Stomach (tissue), 9 donors: ENCODE data around the gene SNX9. TPM values are rescaled to one million over a fixed set of nuclear protein-coding genes. Genes with fewer than 3 reads are reported as not detected.

Experiments
- DNase-seq, 2 donors: peaks; one replicate each; pipeline versions ENCODE4 v3.0.0 to v3.0.0-alpha.2; 2013 to 2019
- H3K27ac ChIP-seq, 5 donors: fragments of 200-600 bp in 4 of 5; sonication (generic) in 4 of 5; one replicate each; pipeline ENCODE4 v1.5.1; 2013 to 2019; ENCODE audit warnings: mild to moderate bottlenecking in 1 of 5, moderate library complexity in 1 of 5
- H3K27me3 ChIP-seq, 3 donors: fragments of 200-600 bp; sonication (generic); one replicate each; pipeline ENCODE4 v1.5.1; 2017 to 2019; ENCODE audit warnings: mixed run types in 1 of 3
- H3K36me3 ChIP-seq, 4 donors: fragments of 200-600 bp; sonication (generic); 1 replicate in 3 of 4; 2 replicates in 1 of 4; pipeline ENCODE4 v1.5.1; 2016 to 2019
- H3K4me1 ChIP-seq, 4 donors: fragments of 200-600 bp; sonication (generic); one replicate each; pipeline ENCODE4 v1.5.1; 2016 to 2019
- H3K4me3 ChIP-seq, 4 donors: fragments of 200-600 bp; sonication (generic) in 3 of 4; one replicate each; pipeline ENCODE4 v1.5.1; 2016 to 2019; ENCODE audit warnings: mild to moderate bottlenecking in 1 of 4
- H3K9me3 ChIP-seq, 4 donors: fragments of 200-600 bp; sonication (generic); one replicate each; pipeline ENCODE4 v1.5.1; 2016 to 2019
- EP300 ChIP-seq: sonication (generic); formaldehyde crosslinking; IDR thresholded peaks from one replicate; pipeline ENCODE4 v1.6.1; 2017; ENCODE audit warnings: antibody characterized with exemption
- POLR2A ChIP-seq, 4 donors: fragments of 450-650 bp; IDR thresholded peaks; one replicate each; pipeline ENCODE4 v1.6.1; 2016; ENCODE audit warnings: antibody characterized with exemption in 4 of 4, control low read depth in 2 of 4, mild to moderate bottlenecking in 1 of 4, moderate library complexity in 1 of 4
- POLR2AphosphoS5 ChIP-seq, 3 donors: sonication (generic); formaldehyde crosslinking; IDR thresholded peaks; one replicate each; pipeline ENCODE4 v1.6.1; 2016; ENCODE audit warnings: antibody characterized with exemption in 3 of 3
- WGBS, 5 donors: extraction: QIAGEN DNeasy Blood & Tissue Kit in 3 of 5; methylation state at CpG; one replicate each; pipeline versions ENCODE4 v1.1.5 to v1.1.7; 2013 to 2018; 5-methylcytosine and 5-hydroxymethylcytosine counted together
- intact Hi-C: fragments of 100-400 bp; cut with DNase I; formaldehyde crosslinking; loops from one replicate; pipeline ENCODE4 v1.15.1; 2023; ENCODE audit warnings: low total_unique reads
- polyA plus RNA-seq, 3 donors: library from polyadenylated mRNA; stranded (reverse); fragments of 200-250 nt; gene quantifications; one replicate each; pipeline ENCODE4 v1.2.3, GENCODE V29; 2013
- total RNA-seq, 5 donors: library from RNA; depleted of rRNA; stranded (reverse); fragments of >200 nt; gene quantifications; one replicate each; pipeline versions ENCODE4 v1.1.0 to v1.2.3, GENCODE V29; 2014 to 2016
- TF ChIP-seq, protein P1 (sequence below), 7 experiments: fragments of 450-650 bp in 4 of 7; fragments of 200-600 bp in 3 of 7; sonication (generic) in 3 of 7; IDR thresholded peaks; one replicate each; pipeline ENCODE4 v1.5.1; 2016 to 2019; ENCODE audit warnings: antibody characterized with exemption in 7 of 7, control low read depth in 2 of 7, mild to moderate bottlenecking in 1 of 7
- donor health status: healthy with polysubstance abuse.
- donor health status: Bipolar disorder and iron deficiency.
- donor health status: healthy.

SNX9 gene
- total and polyA plus RNA-seq, 8 donors = 21.4 to 58.7 (median 38.7) TPM

DNA sequence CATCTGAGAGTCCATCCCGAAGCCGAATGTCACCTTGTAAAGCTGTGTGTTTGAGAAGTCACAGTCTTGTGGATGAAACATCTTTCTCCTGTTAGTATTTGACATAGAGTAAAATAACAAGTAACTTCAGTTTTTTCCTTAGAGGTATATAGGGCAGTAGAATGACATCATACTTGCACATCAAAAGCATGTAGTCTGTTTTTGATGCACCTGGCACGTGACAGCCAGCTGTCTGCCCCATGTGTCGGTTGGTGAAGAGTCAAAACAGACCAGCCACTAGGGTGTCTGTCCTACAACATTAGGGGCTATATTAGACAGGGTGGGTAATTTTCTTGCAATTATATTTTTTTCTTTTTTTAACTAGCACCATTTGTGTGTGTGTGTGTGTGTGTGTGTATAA lies 70.2 kb downstream of the SNX9 start:
- Histone ChIP-seq H3K36me3 (peaks cover 17 to 55% (median 37%) of the 10 kb centered on the region in 4 donors), H3K4me3 (no peak overlapping the region), H3K4me1 (peaks cover 0 to 12% (median 9%) of the 10 kb centered on the region in 4 donors), H3K9me3 (no peaks in the 10 kb centered on the region), H3K27me3 (no peaks in the 10 kb centered on the region), H3K27ac (no peak overlapping the region)
- TF ChIP-seq POLR2A (IDR thresholded peaks at IDR 0.05) (no peak), POLR2AphosphoS5 (IDR thresholded peaks at IDR 0.05) (no peak), EP300 (no peak)
- TF ChIP-seq, protein P1, sequence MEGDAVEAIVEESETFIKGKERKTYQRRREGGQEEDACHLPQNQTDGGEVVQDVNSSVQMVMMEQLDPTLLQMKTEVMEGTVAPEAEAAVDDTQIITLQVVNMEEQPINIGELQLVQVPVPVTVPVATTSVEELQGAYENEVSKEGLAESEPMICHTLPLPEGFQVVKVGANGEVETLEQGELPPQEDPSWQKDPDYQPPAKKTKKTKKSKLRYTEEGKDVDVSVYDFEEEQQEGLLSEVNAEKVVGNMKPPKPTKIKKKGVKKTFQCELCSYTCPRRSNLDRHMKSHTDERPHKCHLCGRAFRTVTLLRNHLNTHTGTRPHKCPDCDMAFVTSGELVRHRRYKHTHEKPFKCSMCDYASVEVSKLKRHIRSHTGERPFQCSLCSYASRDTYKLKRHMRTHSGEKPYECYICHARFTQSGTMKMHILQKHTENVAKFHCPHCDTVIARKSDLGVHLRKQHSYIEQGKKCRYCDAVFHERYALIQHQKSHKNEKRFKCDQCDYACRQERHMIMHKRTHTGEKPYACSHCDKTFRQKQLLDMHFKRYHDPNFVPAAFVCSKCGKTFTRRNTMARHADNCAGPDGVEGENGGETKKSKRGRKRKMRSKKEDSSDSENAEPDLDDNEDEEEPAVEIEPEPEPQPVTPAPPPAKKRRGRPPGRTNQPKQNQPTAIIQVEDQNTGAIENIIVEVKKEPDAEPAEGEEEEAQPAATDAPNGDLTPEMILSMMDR (IDR thresholded peaks at IDR 0.05) = no peak
- no peak for DNase-seq
- WGBS, 5 donors = 92 to 98% (median 95%) methylated on average over 4 of the region's 4 CpGs
- intact Hi-C loops = no loop called here

DNA sequence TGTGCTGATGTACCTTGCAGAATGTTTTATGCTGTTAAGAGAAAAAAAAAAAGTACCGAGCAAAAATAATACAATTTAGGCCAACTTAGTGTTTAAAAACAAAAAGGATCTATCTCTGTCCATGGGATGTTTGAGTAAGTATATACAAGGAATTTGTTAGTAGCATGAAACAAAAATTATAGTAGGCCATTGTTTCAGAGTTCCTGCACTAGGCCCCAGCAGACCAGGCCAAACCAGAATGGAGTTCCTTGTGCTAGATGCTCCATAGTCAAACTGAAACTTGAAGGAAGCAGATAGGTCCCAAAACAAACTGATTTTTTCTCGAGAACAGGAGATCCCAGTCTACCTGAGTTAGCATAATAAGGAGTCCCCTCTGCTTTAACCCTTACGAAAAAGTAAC lies 72.5 kb downstream of the SNX9 start:
- H3K9me3 ChIP-seq = no peaks in the 10 kb centered on the region
- TF ChIP-seq POLR2AphosphoS5 (IDR thresholded peaks at IDR 0.05) (no peak), POLR2A (IDR thresholded peaks at IDR 0.05) (no peak), EP300 (no peak)
- TF ChIP-seq, protein P1 (IDR thresholded peaks at IDR 0.05) = no peak
- WGBS, 5 donors = 91 to 92% (median 92%) methylated on average over 3 of the region's 3 CpGs
- intact Hi-C loops = no loop called here
- peaks cover 23 to 55% (median 42%) of the 10 kb centered on the region in 4 donors for H3K36me3 ChIP-seq
- DNase-seq = no peak
- peaks cover 7 to 23% (median 12%) of the 10 kb centered on the region in 4 donors for H3K4me1 ChIP-seq
- no peak overlapping the region for H3K4me3 ChIP-seq
- no peak overlapping the region for H3K27ac ChIP-seq
- H3K27me3 ChIP-seq = no peaks in the 10 kb centered on the region

DNA sequence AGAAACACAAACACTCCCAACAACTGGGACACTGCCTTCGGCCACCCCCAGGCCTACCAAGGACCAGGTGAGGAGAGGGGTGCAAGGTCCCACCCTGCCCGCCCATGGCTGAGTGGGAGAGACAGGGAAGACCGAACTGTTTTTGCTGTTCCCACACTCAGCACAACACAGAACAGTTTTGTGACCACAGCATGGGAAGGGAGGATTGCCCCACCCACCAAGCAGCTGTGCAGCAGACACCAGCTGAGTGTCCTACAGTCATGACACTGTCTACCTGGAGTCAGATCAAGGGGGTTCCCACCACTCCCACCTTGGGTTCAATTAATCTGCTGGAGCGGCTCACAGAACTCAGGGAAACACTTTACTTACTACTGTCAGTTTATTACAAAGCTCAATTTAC lies 73.9 kb downstream of the SNX9 start:
- Histone ChIP-seq H3K4me3 (no peak overlapping the region), H3K4me1 (peaks cover 6 to 19% (median 7%) of the 10 kb centered on the region in 4 donors), H3K27me3 (no peaks in the 10 kb centered on the region), H3K27ac (no peak overlapping the region), H3K36me3 (peaks cover 23 to 63% (median 50%) of the 10 kb centered on the region in 4 donors), H3K9me3 (no peaks in the 10 kb centered on the region)
- DNase-seq = no peak
- intact Hi-C loops = no loop called here
- TF ChIP-seq, protein P1 (IDR thresholded peaks at IDR 0.05) = no peak
- TF ChIP-seq POLR2A (IDR thresholded peaks at IDR 0.05) = no peak
- TF ChIP-seq POLR2AphosphoS5 (IDR thresholded peaks at IDR 0.05) = no peak
- no peak for TF ChIP-seq EP300
- 90 to 95% (median 94%) methylated on average over 3 to 4 of the region's 4 CpGs for WGBS, 5 donors

DNA sequence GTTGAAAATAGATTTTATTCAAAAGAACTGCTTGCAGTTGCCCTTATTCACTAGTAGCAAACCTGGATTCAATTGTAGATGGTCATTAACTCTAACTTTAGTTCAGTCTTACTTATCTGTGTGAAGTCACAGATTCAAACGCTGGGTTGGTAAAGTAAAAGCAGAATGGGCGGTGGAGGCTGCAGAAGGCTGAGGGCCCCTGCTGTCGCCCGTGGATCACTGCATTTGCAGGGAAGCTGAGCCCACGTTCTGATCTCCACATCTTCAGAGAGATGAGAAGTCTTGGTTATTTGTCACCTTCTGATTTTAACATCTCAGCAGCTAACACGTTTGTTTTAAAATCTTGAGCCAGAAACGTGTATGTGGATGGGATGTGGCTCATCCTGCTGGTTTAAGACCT lies 75.1 kb downstream of the SNX9 start:
- Histone ChIP-seq H3K27ac (no peak overlapping the region), H3K4me3 (no peak overlapping the region), H3K36me3 (peaks cover 31 to 68% (median 57%) of the 10 kb centered on the region in 4 donors), H3K4me1 (peaks cover 0 to 15% (median 6%) of the 10 kb centered on the region in 4 donors), H3K27me3 (no peaks in the 10 kb centered on the region), H3K9me3 (no peaks in the 10 kb centered on the region)
- TF ChIP-seq, protein P1 (IDR thresholded peaks at IDR 0.05) = no peak
- TF ChIP-seq POLR2A (IDR thresholded peaks at IDR 0.05) = no peak
- no peak for TF ChIP-seq EP300
- TF ChIP-seq POLR2AphosphoS5 (IDR thresholded peaks at IDR 0.05) = no peak
- 62 to 69% (median 64%) methylated on average over 7 of the region's 7 CpGs for WGBS, 5 donors
- DNase-seq = no peak
- intact Hi-C loops = no loop called here
